Activated CD8-positive, alpha-beta T cell treated with anti-CD3 and anti-CD28 coated beads for 36 hours (primary cell): ENCODE results near the gene SPTBN1. TPM values are rescaled to one million over a fixed set of nuclear protein-coding genes. Genes with fewer than 3 reads are reported as not detected.

Experiments used
- ATAC-seq: fragments of 200-7000 bp; cut with Tn5 transposase; one replicate; pipeline ENCODE4 v1.10.0; 2021; ENCODE audit warnings: mild to moderate bottlenecking, moderate library complexity
- CTCF ChIA-PET: fragments of 350-600 bp; sonication (Branson Sonifier 250); formaldehyde crosslinking; loops from one replicate; lab custom pipeline; 2021; ENCODE audit warnings: antibody characterized with exemption; lab: Charles Lee
- POLR2A ChIA-PET: fragments of 350-600 bp; sonication (Branson Sonifier 250); formaldehyde crosslinking; loops from one replicate; lab custom pipeline; 2021; ENCODE audit warnings: antibody characterized with exemption; lab: Charles Lee
- DNase-seq: peaks from one replicate; pipeline ENCODE4 v3.0.0-alpha.2; 2020
- H3K27ac Mint-ChIP-seq: one replicate; pipeline ENCODE4 v1.8.0; 2021; ENCODE audit warnings: mild to moderate bottlenecking, mixed read lengths
- H3K27me3 Mint-ChIP-seq: one replicate; pipeline ENCODE4 v1.8.0; 2021; ENCODE audit warnings: mixed read lengths
- H3K36me3 Mint-ChIP-seq: one replicate; pipeline ENCODE4 v1.8.0; 2021; ENCODE audit warnings: low read depth, mixed read lengths
- H3K4me1 Mint-ChIP-seq: one replicate; pipeline ENCODE4 v1.8.0; 2021; ENCODE audit warnings: low read depth, mixed read lengths
- H3K4me3 Mint-ChIP-seq: one replicate; pipeline ENCODE4 v1.8.0; 2021; ENCODE audit warnings: mild to moderate bottlenecking, moderate library complexity, mixed read lengths
- H3K9me3 Mint-ChIP-seq: one replicate; pipeline ENCODE4 v1.8.0; 2021; ENCODE audit warnings: mixed read lengths
- intact Hi-C: fragments of 100-400 bp; cut with micrococcal nuclease; formaldehyde crosslinking; loops from one replicate; pipeline ENCODE4 v1.10.0; 2022
- total RNA-seq, 2 experiments: library from RNA; stranded (reverse); gene quantifications; one replicate each; pipeline ENCODE4 v1.2.3, GENCODE V29; 2021
- TF ChIP-seq, protein P1 (sequence below): fragments of 200-600 bp; IDR thresholded peaks from one replicate; pipeline ENCODE4 v1.8.0; 2022; ENCODE audit warnings: antibody characterized with exemption, mild to moderate bottlenecking

The SPTBN1 gene
- total RNA-seq, 2 experiments from 2014 or later: 91.8 to 91.9 TPM

DNA sequence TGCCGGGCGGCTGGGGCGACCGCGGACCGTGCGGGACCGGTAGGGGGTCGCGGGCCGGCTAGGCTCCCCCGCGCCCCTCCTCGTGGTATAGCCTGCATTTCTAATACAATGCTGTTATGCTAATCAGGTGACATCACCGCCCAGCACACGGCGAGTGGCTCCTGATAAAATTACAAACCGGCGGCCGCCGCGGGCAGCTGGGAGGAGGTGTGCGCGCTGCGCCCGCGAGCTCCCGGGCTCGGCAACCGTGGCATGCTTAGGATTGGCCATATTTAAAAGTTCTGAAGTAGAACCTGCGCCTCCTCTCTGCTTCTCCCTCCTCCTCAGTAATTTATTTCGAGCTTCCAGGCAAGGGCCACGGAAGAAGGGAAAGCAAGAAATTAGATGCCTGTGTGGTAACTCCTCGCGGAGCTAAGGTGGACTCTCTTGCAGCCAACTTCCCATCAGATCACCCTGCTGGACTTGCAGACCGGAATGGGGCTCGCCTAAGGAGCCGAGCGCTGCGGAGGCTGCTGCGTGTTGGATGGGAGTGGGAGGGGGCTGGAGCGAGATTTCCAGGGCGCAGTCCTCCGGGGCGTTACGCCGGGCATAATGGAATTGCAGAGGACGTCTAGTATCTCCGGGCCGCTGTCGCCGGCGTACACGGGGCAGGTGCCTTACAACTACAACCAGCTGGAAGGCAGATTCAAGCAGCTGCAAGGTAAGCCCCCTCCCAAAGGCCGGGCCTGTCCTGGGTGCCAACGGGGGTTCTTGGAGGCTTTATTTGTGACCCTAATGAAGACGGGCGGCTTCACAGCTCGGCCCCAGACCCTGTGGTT, 102.3 kb downstream of the SPTBN1 start:
- TF ChIP-seq, protein P1, sequence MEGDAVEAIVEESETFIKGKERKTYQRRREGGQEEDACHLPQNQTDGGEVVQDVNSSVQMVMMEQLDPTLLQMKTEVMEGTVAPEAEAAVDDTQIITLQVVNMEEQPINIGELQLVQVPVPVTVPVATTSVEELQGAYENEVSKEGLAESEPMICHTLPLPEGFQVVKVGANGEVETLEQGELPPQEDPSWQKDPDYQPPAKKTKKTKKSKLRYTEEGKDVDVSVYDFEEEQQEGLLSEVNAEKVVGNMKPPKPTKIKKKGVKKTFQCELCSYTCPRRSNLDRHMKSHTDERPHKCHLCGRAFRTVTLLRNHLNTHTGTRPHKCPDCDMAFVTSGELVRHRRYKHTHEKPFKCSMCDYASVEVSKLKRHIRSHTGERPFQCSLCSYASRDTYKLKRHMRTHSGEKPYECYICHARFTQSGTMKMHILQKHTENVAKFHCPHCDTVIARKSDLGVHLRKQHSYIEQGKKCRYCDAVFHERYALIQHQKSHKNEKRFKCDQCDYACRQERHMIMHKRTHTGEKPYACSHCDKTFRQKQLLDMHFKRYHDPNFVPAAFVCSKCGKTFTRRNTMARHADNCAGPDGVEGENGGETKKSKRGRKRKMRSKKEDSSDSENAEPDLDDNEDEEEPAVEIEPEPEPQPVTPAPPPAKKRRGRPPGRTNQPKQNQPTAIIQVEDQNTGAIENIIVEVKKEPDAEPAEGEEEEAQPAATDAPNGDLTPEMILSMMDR: no peak
- Mint-ChIP-seq H3K9me3 (no peaks in the 10 kb centered on the region), H3K27ac (peak overlapping the region; percentile 95), H3K4me1 (peaks cover 50% of the 10 kb centered on the region), H3K27me3 (no peaks in the 10 kb centered on the region), H3K4me3 (peak overlapping the region; percentile 86), H3K36me3 (peaks cover 11% of the 10 kb centered on the region)
- intact Hi-C loops: loop anchor here (2.0 to 5.0 kb wide), 3 partner anchors 14 to 36 kb away; no protein-coding TSS in a partner anchor
- ChIA-PET POLR2A (interaction anchor here (0.9 to 6.5 kb wide), 18 partner anchors 10 to 105 kb away, joined by 3 to 100 read pairs (median 6); no protein-coding TSS in a partner anchor), CTCF (interaction anchor here (0.8 to 5.5 kb wide), 18 partner anchors 11 to 147 kb away, joined by 3 to 34 read pairs (median 11); no protein-coding TSS in a partner anchor)
- ATAC-seq (peak; percentile 57), DNase-seq (peak; percentile 84)

DNA sequence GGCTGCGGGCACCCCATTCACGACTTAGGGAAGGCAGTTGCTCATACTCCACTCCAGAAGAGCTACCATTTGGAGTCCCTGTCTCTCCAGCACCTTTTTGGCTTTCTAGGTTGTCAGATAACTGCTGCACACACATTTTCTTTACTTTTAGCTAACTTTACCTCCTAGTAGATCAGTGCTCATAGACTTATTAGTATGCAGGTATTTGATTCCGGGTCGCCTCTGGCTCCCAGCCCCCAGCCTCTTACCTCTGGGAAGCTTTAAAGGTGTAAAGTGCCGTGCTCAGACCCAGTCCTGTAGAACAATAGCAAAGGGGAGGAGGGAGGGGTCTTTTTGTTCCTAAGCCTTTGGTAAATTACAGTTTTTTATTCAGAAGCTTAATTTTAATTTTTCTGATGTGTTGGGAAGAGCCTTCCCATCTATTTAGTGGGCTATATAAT, 102.9 kb downstream of the SPTBN1 start:
- Mint-ChIP-seq H3K27ac (peak overlapping the region; percentile 95), H3K4me3 (peak overlapping the region; percentile 86), H3K9me3 (no peaks in the 10 kb centered on the region), H3K36me3 (peaks cover 14% of the 10 kb centered on the region), H3K4me1 (peaks cover 48% of the 10 kb centered on the region), H3K27me3 (no peaks in the 10 kb centered on the region)
- TF ChIP-seq, protein P1: no peak
- ChIA-PET CTCF (interaction anchor here (0.9 to 5.5 kb wide), 17 partner anchors 11 to 146 kb away, joined by 3 to 34 read pairs (median 12); no protein-coding TSS in a partner anchor), POLR2A (interaction anchor here (0.9 to 6.5 kb wide), 17 partner anchors 11 to 105 kb away, joined by 3 to 100 read pairs (median 7); no protein-coding TSS in a partner anchor)
- DNase-seq (no peak), ATAC-seq (no peak)
- intact Hi-C loops: loop anchor here (2.0 to 5.0 kb wide), 3 partner anchors 14 to 37 kb away; no protein-coding TSS in a partner anchor

DNA sequence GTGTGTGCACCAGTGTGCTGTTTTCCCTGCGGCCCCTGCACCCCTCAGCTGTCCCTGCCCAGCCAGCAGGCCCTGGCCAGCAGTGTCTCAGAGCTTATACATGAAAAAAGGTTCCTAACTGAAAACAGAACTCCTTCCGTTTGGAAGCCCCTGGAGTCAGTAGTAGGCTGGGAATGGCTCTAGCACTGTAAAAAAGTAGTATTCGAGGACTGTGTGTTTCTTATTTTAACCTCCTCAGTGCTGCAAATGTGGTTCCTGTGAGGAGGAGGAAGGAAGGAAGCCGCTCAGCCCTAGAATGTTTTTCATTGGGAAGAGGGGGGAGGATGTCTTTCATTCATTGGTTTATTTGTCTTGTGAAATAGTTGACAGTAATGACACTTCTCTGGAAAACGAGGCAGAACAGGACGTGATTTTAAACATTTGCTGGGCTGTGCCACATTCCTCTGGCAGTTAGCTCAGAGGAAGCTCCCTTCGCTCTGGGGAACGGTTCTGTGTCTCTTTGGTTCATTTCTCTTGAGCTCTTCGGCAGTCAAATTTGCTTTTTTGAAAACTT, 103.5 kb downstream of the SPTBN1 start:
- TF ChIP-seq, protein P1: no peak
- Mint-ChIP-seq H3K36me3 (peaks cover 14% of the 10 kb centered on the region), H3K4me1 (peaks cover 51% of the 10 kb centered on the region), H3K4me3 (peak overlapping the region; percentile 86), H3K27ac (peak overlapping the region; percentile 95), H3K27me3 (no peaks in the 10 kb centered on the region), H3K9me3 (no peaks in the 10 kb centered on the region)
- no peak for DNase-seq
- peak; percentile 3 for ATAC-seq
- ChIA-PET CTCF (interaction anchor here (0.8 to 5.5 kb wide), 15 partner anchors 9 to 145 kb away, joined by 3 to 34 read pairs (median 13); no protein-coding TSS in a partner anchor), POLR2A (interaction anchor here (0.7 to 6.5 kb wide), 15 partner anchors 11 to 95 kb away, joined by 3 to 100 read pairs (median 13); no protein-coding TSS in a partner anchor)
- intact Hi-C loops: loop anchor here (2.0 to 5.0 kb wide), 3 partner anchors 13 to 37 kb away; no protein-coding TSS in a partner anchor

DNA sequence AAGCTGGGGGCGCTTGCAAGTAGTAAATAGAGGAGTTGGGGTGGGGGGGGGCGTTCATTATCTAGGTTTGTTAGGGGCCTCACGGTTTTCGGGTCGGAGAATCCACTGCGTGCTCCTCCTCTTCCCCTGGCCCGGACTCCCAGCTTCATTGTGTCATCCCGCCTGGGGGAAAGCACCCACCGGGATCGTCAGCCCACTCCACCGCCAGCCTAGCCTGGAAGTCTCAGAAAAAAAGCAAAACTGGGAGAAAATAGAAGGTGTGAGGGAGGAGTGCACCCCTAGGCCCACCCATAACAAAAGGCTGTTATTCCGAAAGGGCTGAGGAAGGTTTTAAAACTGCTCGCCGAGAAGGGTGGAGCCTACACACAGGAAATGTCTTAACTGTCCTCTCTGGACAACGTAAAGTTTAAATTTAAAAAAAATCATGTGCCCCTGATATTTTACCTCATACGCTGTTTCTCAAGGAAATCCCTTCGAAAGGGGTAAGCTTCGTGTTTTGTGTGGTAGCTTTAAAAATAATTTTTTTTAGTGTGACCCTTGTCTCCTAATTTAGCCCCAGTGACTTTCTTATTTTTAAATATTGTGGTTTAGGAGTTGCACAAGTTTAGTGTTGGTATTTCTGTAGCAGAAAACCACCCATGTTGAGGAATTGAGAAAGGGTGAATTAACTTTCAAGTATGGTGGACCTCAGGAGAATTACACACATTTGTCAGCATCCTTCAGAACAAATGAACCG, 104.2 kb downstream of the SPTBN1 start:
- peak; percentile 62 for ATAC-seq
- TF ChIP-seq, protein P1: peak; percentile 47
- ChIA-PET POLR2A (interaction anchor here (0.6 to 6.5 kb wide), 14 partner anchors 13 to 94 kb away, joined by 3 to 100 read pairs (median 10); no protein-coding TSS in a partner anchor), CTCF (interaction anchor here (0.8 to 5.5 kb wide), 12 partner anchors 8 to 145 kb away, joined by 3 to 34 read pairs (median 16); no protein-coding TSS in a partner anchor)
- Mint-ChIP-seq H3K4me3 (peak overlapping the region; percentile 86), H3K27me3 (no peaks in the 10 kb centered on the region), H3K36me3 (peaks cover 14% of the 10 kb centered on the region), H3K27ac (peak overlapping the region; percentile 95), H3K4me1 (peaks cover 53% of the 10 kb centered on the region), H3K9me3 (no peaks in the 10 kb centered on the region)
- intact Hi-C loops: no loop called here
- DNase-seq: peak; percentile 74
